IPS-NIHi7 (cell line): Measurements from ENCODE around the gene HS3ST2.
A peak's percentile ranks its signal among the peaks of the same experiment; 100 is the strongest.
"Not testable (repeated sequence)": the region's sequence is repeated elsewhere in the genome, so short reads cannot be mapped to it uniquely, and the experiment has no call there.

Source experiments
- DNase-seq: peaks from one replicate; pipeline ENCODE4 v3.0.0; 2012; ENCODE audit warnings: mixed read lengths; ENCODE audit errors: extremely low spot score

The HS3ST2 gene

GRCh38 chr16:22932032-22932771 is 118.2 kb downstream of the HS3ST2 start:
- no peak for DNase-seq

- DNase-seq = no peak
Observed at GRCh38 chr16:22933173-22933572, 119.2 kb downstream of the HS3ST2 start.

GRCh38 chr16:22934786-22935185 is 120.8 kb downstream of the HS3ST2 start:
- DNase-seq = no peak

- no peak for DNase-seq
Observed at GRCh38 chr16:22937169-22937568, 123.2 kb downstream of the HS3ST2 start.

GRCh38 chr16:22938647-22939046 is 124.7 kb downstream of the HS3ST2 start:
- no peak for DNase-seq

- not testable (repeated sequence) for DNase-seq
Observed at GRCh38 chr16:22939744-22940363, 125.9 kb downstream of the HS3ST2 start.

GRCh38 chr16:22941970-22942501 is 128.1 kb downstream of the HS3ST2 start:
- DNase-seq = no peak

GRCh38 chr16:22942811-22943210 is 128.8 kb downstream of the HS3ST2 start:
- DNase-seq = no peak

GRCh38 chr16:22945361-22945760 is 131.4 kb downstream of the HS3ST2 start:
- no peak for DNase-seq

- DNase-seq = no peak
Observed at GRCh38 chr16:22946433-22946832, 132.5 kb downstream of the HS3ST2 start.

GRCh38 chr16:22948058-22948602 is 134.2 kb downstream of the HS3ST2 start:
- DNase-seq = peak; percentile 22

GRCh38 chr16:22948603-22949368 is 134.8 kb downstream of the HS3ST2 start:
- DNase-seq = peak; percentile 89

- DNase-seq = no peak
Observed at GRCh38 chr16:22955461-22956070, 141.6 kb downstream of the HS3ST2 start.

GRCh38 chr16:22961206-22961605 is 147.2 kb downstream of the HS3ST2 start:
- no peak for DNase-seq

GRCh38 chr16:22962905-22963304 is 148.9 kb downstream of the HS3ST2 start:
- DNase-seq = no peak
